Subcutaneous adipose tissue (tissue), 4 donors: ENCODE results near the gene COX11. TPM values are rescaled to one million over a fixed set of nuclear protein-coding genes. Genes with fewer than 3 reads are reported as not detected.

Experiments
- CTCF ChIP-seq: fragments of 450-650 bp; IDR thresholded peaks from one replicate; pipeline ENCODE4 v1.5.1; 2016; ENCODE audit warnings: low read depth, mild to moderate bottlenecking, control low read depth, antibody characterized with exemption, moderate library complexity
- total RNA-seq, 4 donors: library from RNA; depleted of rRNA; stranded (reverse); fragments of >200 nt; gene quantifications; one replicate each; pipeline ENCODE4 v1.1.0, GENCODE V29; 2016

COX11 gene
- 10 to 100 TPM; 31.8 to 46.1 (median 39.2) TPM for total RNA-seq

- no peak for TF ChIP-seq CTCF
Observed at GRCh38 chr17:54968262-54968987, at the start of gene COX11, which contains the start of gene STXBP4. TSS of gene COX11 (minus strand) at chr17:54968654. CDS start at chr17:54968646, 8 bp downstream. TSS of gene STXBP4 (plus strand) at chr17:54968765. CDS start at chr17:54986220, 17,455 bp downstream.

- TF ChIP-seq CTCF: no peak
Observed at GRCh38 chr17:55005520-55005919, 37.1 kb upstream of the COX11 start.

- no peak for TF ChIP-seq CTCF
Observed at GRCh38 chr17:55004484-55004883, 36.0 kb upstream of the COX11 start.

- no peak for TF ChIP-seq CTCF
Observed at GRCh38 chr17:55002458-55002857, 34.0 kb upstream of the COX11 start.

- TF ChIP-seq CTCF: no peak
Observed at GRCh38 chr17:54996441-54996840, 28.0 kb upstream of the COX11 start.

GRCh38 chr17:54992797-54993639, 24.6 kb upstream of the COX11 start:
- no peak for TF ChIP-seq CTCF

GRCh38 chr17:54991567-54991966, 23.1 kb upstream of the COX11 start:
- no peak for TF ChIP-seq CTCF
